CD8-positive, alpha-beta memory T cell (primary cell): ENCODE measurements around the gene DMKN. TPM values are rescaled to one million over a fixed set of nuclear protein-coding genes. Genes with fewer than 3 reads are reported as not detected.
"Not testable (repeated sequence)": the region's sequence is repeated elsewhere in the genome, so short reads cannot be mapped to it uniquely, and the experiment has no call there.

Experiments
- CTCF ChIA-PET: fragments of 350-600 bp; sonication (Branson Sonifier 250); formaldehyde crosslinking; loops from one replicate; lab custom pipeline; 2021; ENCODE audit warnings: antibody characterized with exemption; lab: Charles Lee
- POLR2A ChIA-PET: fragments of 350-600 bp; sonication (Branson Sonifier 250); formaldehyde crosslinking; loops from one replicate; lab custom pipeline; 2021; ENCODE audit warnings: antibody characterized with exemption; lab: Charles Lee
- DNase-seq, 5 donors: peaks; one replicate each; pipeline versions ENCODE4 v3.0.0 to v3.0.0-alpha.2; 2020 to 2022; ENCODE audit warnings: mixed read lengths in 1 of 5
- H3K27ac ChIP-seq: one replicate; pipeline ENCODE4 v1.7.0; 2013; ENCODE audit warnings: low read depth, mild to moderate bottlenecking, low read length, moderate library complexity
- H3K27me3 ChIP-seq: 2 replicates; pipeline ENCODE4 v1.7.0; 2013; ENCODE audit warnings: low read length, mild to moderate bottlenecking; ENCODE audit not compliant: insufficient read depth, poor library complexity, severe bottlenecking
- H3K36me3 ChIP-seq: 2 replicates; pipeline ENCODE4 v1.7.0; 2013; ENCODE audit warnings: mild to moderate bottlenecking, low read length, moderate library complexity; ENCODE audit not compliant: insufficient read depth
- H3K4me1 ChIP-seq: 2 replicates; pipeline ENCODE4 v1.7.0; 2013; ENCODE audit warnings: mild to moderate bottlenecking, low read length, moderate library complexity; ENCODE audit not compliant: insufficient read depth
- H3K4me3 ChIP-seq: 2 replicates; pipeline ENCODE4 v1.7.0; 2013; ENCODE audit warnings: mild to moderate bottlenecking, low read length
- H3K9me3 ChIP-seq: 2 replicates; pipeline ENCODE4 v1.7.0; 2013; ENCODE audit warnings: mild to moderate bottlenecking, low read length
- H3K27ac Mint-ChIP-seq, 8 donors: one replicate each; pipeline ENCODE4 v1.8.0; 2020 to 2021; ENCODE audit warnings: mixed read lengths in 8 of 8, mild to moderate bottlenecking in 6 of 8, inconsistent platforms in 3 of 8, moderate library complexity in 3 of 8
- H3K27me3 Mint-ChIP-seq, 2 donors: one replicate each; pipeline ENCODE4 v1.8.0; 2020 to 2021; ENCODE audit warnings: mixed read lengths in 2 of 2, mild to moderate bottlenecking in 1 of 2, moderate library complexity in 1 of 2
- H3K36me3 Mint-ChIP-seq, 3 donors: one replicate each; pipeline ENCODE4 v1.8.0; 2020 to 2021; ENCODE audit warnings: mixed read lengths in 3 of 3, inconsistent platforms in 1 of 3, mild to moderate bottlenecking in 1 of 3
- H3K4me1 Mint-ChIP-seq, 3 donors: one replicate each; pipeline ENCODE4 v1.8.0; 2020 to 2021; ENCODE audit warnings: mixed read lengths in 3 of 3, inconsistent platforms in 1 of 3, mild to moderate bottlenecking in 1 of 3
- H3K4me3 Mint-ChIP-seq, 7 donors: one replicate each; pipeline ENCODE4 v1.8.0; 2020 to 2021; ENCODE audit warnings: mixed read lengths in 7 of 7, mild to moderate bottlenecking in 6 of 7, moderate library complexity in 4 of 7, inconsistent platforms in 2 of 7
- H3K9me3 Mint-ChIP-seq, 5 donors: one replicate each; pipeline ENCODE4 v1.8.0; 2020 to 2022; ENCODE audit warnings: mixed read lengths in 5 of 5, mild to moderate bottlenecking in 3 of 5, moderate library complexity in 2 of 5, inconsistent platforms in 1 of 5
- polyA plus RNA-seq: library from polyadenylated mRNA; unstranded; fragments of 300-500 nt; fragmentation: Illumina TruSeq; gene quantifications from one replicate; pipeline ENCODE4 v1.2.3, GENCODE V29; 2021
- total RNA-seq, 2 experiments: library from RNA; stranded (reverse); gene quantifications; one replicate each; pipeline ENCODE4 v1.2.3, GENCODE V29; 2021

DMKN gene
- total and polyA plus RNA-seq, 3 experiments from 2014 or later = 1.7 to 10.2 (median 2.2) TPM

DNA sequence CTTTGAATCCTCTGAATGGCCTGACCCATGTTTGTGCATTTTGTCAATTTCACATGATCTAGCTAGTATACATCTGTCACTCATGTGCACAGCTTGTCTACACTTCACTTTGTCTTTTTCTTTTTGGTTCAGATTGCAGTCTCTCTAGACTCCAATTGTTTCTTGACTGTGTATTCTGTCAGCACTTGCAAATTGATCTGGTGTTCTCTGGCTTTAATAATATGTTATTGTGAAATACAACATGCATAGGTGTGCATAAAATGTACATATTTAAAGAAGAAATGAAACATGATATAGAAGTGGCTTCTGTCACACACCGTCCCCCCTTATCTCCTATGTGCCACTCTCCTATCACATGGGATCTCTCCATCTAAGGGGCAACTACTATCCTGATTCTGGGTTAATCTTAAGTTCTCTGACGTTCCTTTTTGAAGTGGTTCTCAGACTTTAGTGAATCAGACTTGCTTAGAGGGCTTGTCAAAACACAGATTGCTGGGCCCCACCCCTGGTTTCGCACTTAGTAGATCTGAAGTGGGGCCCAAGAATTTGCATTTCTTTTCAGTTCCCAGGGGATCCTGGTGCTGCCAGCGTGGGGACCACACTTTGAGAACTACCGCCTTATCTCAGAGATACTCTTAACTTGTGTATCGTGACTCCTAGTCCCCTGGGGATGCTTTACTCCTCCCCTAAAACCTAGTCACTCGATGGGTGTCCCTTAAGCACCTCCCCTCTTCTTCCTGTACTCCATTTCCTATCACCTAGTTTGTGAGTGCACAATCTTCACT lies 29.0 kb downstream of the DMKN start:
- Histone ChIP-seq H3K4me1 (no peaks in the 10 kb centered on the region), H3K9me3 (no peaks in the 10 kb centered on the region), H3K27ac (no peak overlapping the region), H3K36me3 (no peaks in the 10 kb centered on the region), H3K27me3 (no peaks in the 10 kb centered on the region), H3K4me3 (no peak overlapping the region)
- Mint-ChIP-seq H3K9me3 (peaks cover 0 to 2% (median 0%) of the 10 kb centered on the region in 5 donors), H3K27me3 (peaks cover 6 to 19% of the 10 kb centered on the region in 2 donors), H3K36me3 (peaks cover 0 to 2% (median 0%) of the 10 kb centered on the region in 3 donors), H3K27ac (no peak overlapping the region), H3K4me3 (no peak overlapping the region), H3K4me1 (peaks cover 0 to 5% (median 0%) of the 10 kb centered on the region in 3 donors)
- CTCF ChIA-PET = no interaction called here
- POLR2A ChIA-PET = no interaction called here
- no peak for DNase-seq

DNA sequence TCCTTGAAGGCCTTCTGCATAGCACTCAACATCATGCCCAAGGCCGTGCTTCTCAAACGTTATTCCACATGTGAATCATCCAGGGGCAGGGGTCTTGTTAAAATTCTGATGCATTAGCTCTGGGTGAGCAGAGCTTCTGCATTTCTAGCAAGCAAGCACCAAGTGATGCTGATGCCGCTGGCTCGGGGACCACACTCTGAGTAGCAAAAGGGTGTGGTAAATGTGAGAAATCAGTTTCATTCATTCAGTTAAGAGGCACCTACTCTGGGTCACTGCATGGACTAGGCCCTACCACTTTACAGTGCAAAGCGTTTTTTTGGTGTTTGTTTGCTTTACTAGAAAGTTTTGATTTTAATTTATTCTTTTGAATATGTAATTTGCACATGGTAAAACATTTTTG lies 30.4 kb downstream of the DMKN start:
- Mint-ChIP-seq H3K36me3 (peaks cover 0 to 2% (median 0%) of the 10 kb centered on the region in 3 donors), H3K27ac (no peak overlapping the region)

DNA sequence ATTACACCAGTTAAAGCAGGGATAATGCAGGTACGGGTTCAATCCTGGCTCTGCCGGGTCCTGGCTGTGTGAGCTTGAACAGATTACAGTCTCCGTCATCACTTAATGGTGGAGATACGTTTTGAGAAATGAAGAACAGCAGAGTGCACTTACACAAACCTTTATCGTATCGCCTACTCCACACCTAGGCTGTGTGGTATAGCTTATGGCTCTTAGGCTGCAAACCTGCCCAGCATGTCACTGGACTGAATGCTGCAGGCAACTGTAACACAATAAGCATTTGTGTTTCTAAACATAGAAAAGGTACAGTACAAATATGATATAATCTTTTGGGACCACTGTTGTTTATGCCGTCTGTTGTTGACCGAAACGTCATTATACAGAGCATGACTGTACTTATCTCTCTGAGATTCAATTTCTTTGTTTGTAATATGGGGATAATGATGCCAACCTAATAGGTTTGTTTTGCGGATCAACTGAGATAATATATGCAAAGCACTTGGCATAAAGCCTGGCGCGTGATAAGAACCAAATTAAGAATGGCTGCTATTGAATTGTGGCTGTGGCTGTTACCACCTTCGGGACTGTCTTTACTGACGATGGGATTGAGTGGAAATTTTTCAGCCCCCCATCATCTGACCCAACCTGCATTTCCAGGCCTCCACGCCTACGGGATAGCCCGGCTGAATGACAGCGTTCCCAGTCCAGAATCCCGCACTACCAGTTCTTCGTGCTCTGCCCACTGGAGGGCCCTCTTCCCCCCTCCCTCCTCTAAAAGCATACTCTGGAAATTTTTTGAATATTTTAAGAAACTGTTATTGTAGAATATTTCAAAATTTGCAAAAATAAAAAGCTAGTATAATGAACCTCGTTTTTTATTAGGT lies 34.4 kb downstream of the DMKN start:
- Histone ChIP-seq H3K9me3 (no peaks in the 10 kb centered on the region), H3K36me3 (no peaks in the 10 kb centered on the region), H3K27ac (no peak overlapping the region), H3K4me1 (no peaks in the 10 kb centered on the region), H3K4me3 (no peak overlapping the region), H3K27me3 (no peaks in the 10 kb centered on the region)
- DNase-seq = no peak
- POLR2A ChIA-PET = no interaction called here
- Mint-ChIP-seq H3K4me1 (no peaks in the 10 kb centered on the region), H3K4me3 (no peak overlapping the region), H3K36me3 (peaks cover 0 to 2% (median 0%) of the 10 kb centered on the region in 3 donors), H3K27ac (no peak overlapping the region), H3K9me3 (peaks cover 0 to 2% (median 0%) of the 10 kb centered on the region in 5 donors), H3K27me3 (peaks cover 4 to 14% of the 10 kb centered on the region in 2 donors)
- CTCF ChIA-PET = interaction anchor here (0.8 kb wide), 1 partner anchor 16 kb away, joined by 3 read pairs; no protein-coding TSS in a partner anchor

More for the DNA sequence above, 30.4 kb downstream of the DMKN start:
- no peaks in the 10 kb centered on the region for H3K9me3 ChIP-seq
- POLR2A ChIA-PET = no interaction called here
- Mint-ChIP-seq H3K4me3 (no peak overlapping the region), H3K9me3 (peaks cover 0 to 2% (median 0%) of the 10 kb centered on the region in 5 donors), H3K27me3 (peaks cover 6 to 15% of the 10 kb centered on the region in 2 donors), H3K4me1 (peaks cover 0 to 5% (median 0%) of the 10 kb centered on the region in 3 donors)
- DNase-seq = no peak
- CTCF ChIA-PET = no interaction called here
- no peaks in the 10 kb centered on the region for H3K4me1 ChIP-seq
- no peak overlapping the region for H3K27ac ChIP-seq
- H3K36me3 ChIP-seq = no peaks in the 10 kb centered on the region
- H3K4me3 ChIP-seq = no peak overlapping the region
- H3K27me3 ChIP-seq = no peaks in the 10 kb centered on the region

DNA sequence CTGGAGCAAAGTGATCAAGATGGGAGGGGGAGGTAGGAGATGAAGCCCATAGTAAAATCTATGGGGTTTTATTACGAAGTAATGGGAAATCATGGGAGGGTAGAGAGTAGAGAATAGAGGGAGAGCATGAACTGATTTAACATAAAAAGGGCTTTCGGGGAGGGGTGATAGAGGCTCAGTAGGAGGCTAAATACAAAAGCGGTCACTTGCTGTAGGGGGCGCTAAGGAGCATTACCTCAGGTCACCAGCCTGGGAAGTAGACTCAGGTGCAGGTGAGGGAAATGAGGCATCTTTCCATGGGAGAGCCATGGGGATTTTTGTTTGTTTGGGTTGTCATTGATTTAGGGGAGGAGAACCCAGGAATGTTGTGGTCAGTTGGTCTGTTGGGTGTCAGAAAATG lies 37.3 kb downstream of the DMKN start:
- ChIA-PET CTCF (no interaction called here), POLR2A (no interaction called here)
- Mint-ChIP-seq H3K36me3 (peaks cover 0 to 2% (median 0%) of the 10 kb centered on the region in 3 donors), H3K27ac (no peak overlapping the region), H3K4me3 (no peak overlapping the region), H3K4me1 (no peaks in the 10 kb centered on the region), H3K9me3 (no peaks in the 10 kb centered on the region), H3K27me3 (peaks cover 4 to 14% of the 10 kb centered on the region in 2 donors)
- Histone ChIP-seq H3K27ac (no peak overlapping the region), H3K9me3 (no peaks in the 10 kb centered on the region), H3K27me3 (no peaks in the 10 kb centered on the region), H3K4me3 (no peak overlapping the region), H3K4me1 (no peaks in the 10 kb centered on the region), H3K36me3 (no peaks in the 10 kb centered on the region)
- no peak for DNase-seq

DNA sequence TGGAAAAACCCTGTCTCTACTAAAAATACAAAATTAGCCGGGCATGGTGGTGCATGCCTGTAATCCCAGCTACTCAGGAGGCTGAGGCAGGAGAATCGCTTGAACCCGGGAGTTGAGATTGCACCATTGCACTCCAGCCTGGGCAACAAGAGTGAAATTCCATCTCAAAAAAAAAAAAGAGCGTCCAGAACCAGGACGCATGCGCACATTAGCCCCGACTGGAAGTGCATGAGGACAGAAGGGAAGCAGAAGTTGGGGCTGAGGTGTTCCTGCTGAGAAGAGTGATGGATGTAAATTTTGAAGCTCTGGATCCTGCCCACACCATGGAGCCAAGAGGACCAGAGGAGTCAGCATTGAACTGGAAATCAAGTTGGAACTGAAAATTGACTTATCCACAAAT lies 38.9 kb downstream of the DMKN start:
- not testable (repeated sequence) for H3K36me3 Mint-ChIP-seq, H3K27ac Mint-ChIP-seq, H3K36me3 ChIP-seq

DNA sequence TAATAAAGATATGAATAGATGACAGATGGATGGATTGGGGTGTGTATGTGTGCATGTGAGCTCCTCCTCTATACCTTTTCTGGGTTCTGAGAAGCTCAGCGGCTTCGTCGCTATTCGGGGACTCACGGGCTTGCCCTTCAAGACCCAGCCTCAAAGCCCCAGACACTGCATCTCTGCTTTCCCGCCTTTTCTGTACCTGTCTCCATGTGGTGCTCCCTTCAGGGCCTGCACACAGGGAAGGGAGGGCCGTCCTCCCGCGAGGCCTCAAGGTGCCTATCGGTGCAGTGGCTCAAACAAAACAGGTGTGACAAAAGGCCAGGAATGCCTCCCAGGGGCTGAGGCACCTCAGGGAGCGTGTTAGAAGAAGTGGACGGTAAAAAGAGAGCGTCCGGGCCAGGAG lies 39.3 kb downstream of the DMKN start:
- ChIA-PET CTCF (interaction anchor here (0.9 kb wide), 1 partner anchor 11 kb away, joined by 3 read pairs; no protein-coding TSS in a partner anchor), POLR2A (no interaction called here)
- H3K36me3 ChIP-seq = no peaks in the 10 kb centered on the region
- H3K4me3 ChIP-seq = no peak overlapping the region
- Mint-ChIP-seq H3K4me1 (no peaks in the 10 kb centered on the region), H3K27me3 (peaks cover 3 to 9% of the 10 kb centered on the region in 2 donors), H3K27ac (no peak overlapping the region), H3K9me3 (no peaks in the 10 kb centered on the region), H3K36me3 (no peaks in the 10 kb centered on the region), H3K4me3 (no peak overlapping the region)
- no peaks in the 10 kb centered on the region for H3K4me1 ChIP-seq
- DNase-seq = no peak
- H3K9me3 ChIP-seq = no peaks in the 10 kb centered on the region
- no peak overlapping the region for H3K27ac ChIP-seq
- no peaks in the 10 kb centered on the region for H3K27me3 ChIP-seq

More for the DNA sequence above, 38.9 kb downstream of the DMKN start:
- H3K4me1 ChIP-seq, CTCF ChIA-PET, H3K27ac ChIP-seq, H3K4me1 Mint-ChIP-seq, H3K27me3 ChIP-seq, POLR2A ChIA-PET, H3K4me3 Mint-ChIP-seq, DNase-seq, H3K27me3 Mint-ChIP-seq, H3K4me3 ChIP-seq, H3K9me3 Mint-ChIP-seq, H3K9me3 ChIP-seq: not testable (repeated sequence)

DNA sequence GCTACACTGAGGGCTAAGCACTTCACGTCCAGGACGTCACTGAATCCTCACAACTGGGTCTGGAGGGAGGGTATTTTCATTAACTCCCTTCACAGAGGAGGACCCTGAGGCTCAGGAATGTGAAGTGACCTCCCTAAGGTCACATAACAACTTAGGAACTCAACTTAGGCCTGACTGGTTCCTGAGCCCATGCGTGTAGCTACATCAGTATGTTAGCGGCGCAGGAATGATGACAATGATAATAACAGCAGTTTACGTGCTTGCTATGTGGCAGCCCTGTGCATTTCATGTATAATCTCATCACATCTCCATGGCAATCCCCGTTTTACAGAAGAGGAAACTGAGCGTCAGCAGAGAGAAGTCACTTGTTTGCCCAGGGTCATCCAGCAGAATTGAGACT lies 41.5 kb downstream of the DMKN start:
- Histone ChIP-seq H3K27ac (no peak overlapping the region), H3K27me3 (no peaks in the 10 kb centered on the region), H3K4me3 (no peak overlapping the region), H3K4me1 (no peaks in the 10 kb centered on the region), H3K36me3 (no peaks in the 10 kb centered on the region), H3K9me3 (no peaks in the 10 kb centered on the region)
- Mint-ChIP-seq H3K36me3 (no peaks in the 10 kb centered on the region), H3K4me1 (peaks cover 3 to 8% (median 5%) of the 10 kb centered on the region in 3 donors), H3K4me3 (no peak overlapping the region), H3K27me3 (peaks cover 3 to 9% of the 10 kb centered on the region in 2 donors), H3K9me3 (no peaks in the 10 kb centered on the region), H3K27ac (no peak overlapping the region)
- no peak for DNase-seq
- CTCF ChIA-PET = interaction anchor here (2.0 to 2.4 kb wide), 2 partner anchors 23 to 119 kb away, joined by 6 to 12 read pairs; no protein-coding TSS in a partner anchor
- POLR2A ChIA-PET = no interaction called here

DNA sequence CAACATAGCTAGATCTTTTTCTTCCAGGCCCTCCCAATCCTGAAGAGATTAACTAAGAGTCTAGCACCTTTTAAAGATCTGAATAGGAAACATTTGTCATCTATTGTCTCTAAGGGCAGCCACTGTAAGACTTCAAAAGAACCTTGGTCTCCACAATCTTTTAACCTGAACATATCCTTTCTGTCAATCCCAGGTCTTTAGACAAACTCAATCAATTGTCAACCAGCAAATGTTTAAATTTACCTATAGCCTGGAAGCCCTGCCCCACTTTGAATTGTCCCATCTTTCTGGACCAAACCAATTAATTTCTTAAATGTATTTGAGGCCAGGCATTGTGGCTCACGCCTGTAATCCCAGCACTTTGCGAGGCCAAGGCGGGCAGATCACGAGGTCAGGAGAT lies 42.4 kb downstream of the DMKN start:
- H3K9me3 Mint-ChIP-seq, H3K27ac ChIP-seq, H3K27me3 ChIP-seq, H3K27ac Mint-ChIP-seq, H3K27me3 Mint-ChIP-seq, H3K4me1 ChIP-seq, H3K36me3 ChIP-seq, H3K4me3 Mint-ChIP-seq, H3K36me3 Mint-ChIP-seq, POLR2A ChIA-PET, DNase-seq, H3K4me3 ChIP-seq, H3K9me3 ChIP-seq: not testable (repeated sequence)
- peaks cover 3 to 12% (median 5%) of the 10 kb centered on the region in 3 donors for H3K4me1 Mint-ChIP-seq
- CTCF ChIA-PET = interaction anchor here (1.4 to 2.4 kb wide), 2 partner anchors 24 to 39 kb away, joined by 4 to 6 read pairs; no protein-coding TSS in a partner anchor
